GM20431 (cell line): ENCODE measurements around the gene ATP9B.

Source experiments
- in situ Hi-C: fragments of 300-500 bp; cut with MseI, MboI; formaldehyde crosslinking; loops from one replicate; pipeline ENCODE4 v1.15.0; 2020; ENCODE audit warnings: low sequenced_read_pairs; ENCODE audit not compliant: unreplicated experiment

The ATP9B gene

GRCh38 chr18:79418236-79418635 lies 349.0 kb downstream of the ATP9B start:
- in situ Hi-C loops, result no loop called here

- in situ Hi-C loops, result no loop called here
Measured at GRCh38 chr18:79418642-79419041, 349.4 kb downstream of the ATP9B start.

GRCh38 chr18:79420033-79420745 lies 351.0 kb downstream of the ATP9B start:
- in situ Hi-C loops, result no loop called here

- in situ Hi-C loops, result no loop called here
Measured at GRCh38 chr18:79421275-79421857, 352.2 kb downstream of the ATP9B start.

- in situ Hi-C loops, result no loop called here
Measured at GRCh38 chr18:79422022-79422782, 353.0 kb downstream of the ATP9B start.

- in situ Hi-C loops, result no loop called here
Measured at GRCh38 chr18:79422783-79423165, 353.6 kb downstream of the ATP9B start.

GRCh38 chr18:79423211-79424007 lies 354.2 kb downstream of the ATP9B start:
- in situ Hi-C loops, result no loop called here

- in situ Hi-C loops, result no loop called here
Measured at GRCh38 chr18:79424008-79424565, 354.9 kb downstream of the ATP9B start.

- in situ Hi-C loops, result no loop called here
Measured at GRCh38 chr18:79424880-79425568, 355.8 kb downstream of the ATP9B start.

- in situ Hi-C loops, result no loop called here
Measured at GRCh38 chr18:79425569-79425886, 356.3 kb downstream of the ATP9B start.

- in situ Hi-C loops, result no loop called here
Measured at GRCh38 chr18:79426376-79427300, 357.4 kb downstream of the ATP9B start.

GRCh38 chr18:79427368-79428225 lies 358.4 kb downstream of the ATP9B start:
- in situ Hi-C loops, result no loop called here
